ENCODE measurements around the gene BGLAP.
A peak's percentile ranks its signal among the peaks of the same experiment; 100 is the strongest.

The BGLAP gene

DNA sequence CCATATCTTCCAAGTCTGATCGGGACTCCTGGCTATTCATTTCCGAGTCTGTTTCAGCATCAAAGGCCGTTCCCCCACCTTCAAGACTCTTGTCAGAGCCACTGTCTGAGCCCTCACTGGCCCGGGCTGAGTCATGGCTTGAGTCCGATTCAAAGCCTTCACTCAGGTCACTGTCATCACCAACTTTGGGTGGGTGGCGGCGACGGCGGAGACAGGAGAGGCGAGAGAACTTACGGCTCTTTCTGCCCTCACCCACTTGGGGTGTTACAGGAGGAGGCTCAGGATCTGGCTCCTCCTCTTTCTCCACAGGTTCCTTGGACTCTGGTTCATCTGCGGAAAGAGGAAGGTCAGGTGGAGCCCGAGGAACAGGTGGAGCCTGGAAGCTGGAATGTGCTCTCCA lies 24.1 kb downstream of the BGLAP start:
- no peak for TF ChIP-seq CTCF (IDR thresholded peaks at IDR 0.05)

GRCh38 chr1:156268336-156268735 lies 26.4 kb downstream of the BGLAP start:
- TF ChIP-seq CTCF (IDR thresholded peaks at IDR 0.05) = no peak
- Histone ChIP-seq H3K27ac (no peak overlapping the region), H3K4me3 (no peak overlapping the region)
- DNase-seq (ENCODE audit: low spot score) = no peak

More for the DNA sequence above, 24.1 kb downstream of the BGLAP start:
- H3K4me3 ChIP-seq = no peak overlapping the region
- DNase-seq (ENCODE audit: low spot score) = no peak
- H3K27ac ChIP-seq = no peak overlapping the region

DNA sequence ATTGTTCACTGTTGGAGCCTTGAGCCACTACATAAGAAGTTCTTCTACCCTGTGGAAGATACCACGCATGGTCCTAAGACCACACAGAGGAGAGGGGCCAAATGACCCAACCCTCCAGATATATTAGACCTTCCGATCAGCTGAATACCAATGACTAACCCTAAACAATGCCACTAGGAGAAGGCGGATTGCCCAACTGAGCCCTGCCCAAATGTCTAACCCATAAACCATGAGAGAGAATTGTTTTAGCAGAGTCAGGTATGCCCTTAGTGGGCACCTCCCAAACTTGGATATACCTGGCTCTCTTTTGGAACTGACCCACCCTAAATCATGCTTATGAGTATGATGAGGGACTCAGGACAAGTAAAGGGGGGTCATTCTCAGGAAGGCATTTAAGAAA lies 28.3 kb downstream of the BGLAP start:
- no peak overlapping the region for H3K4me3 ChIP-seq
- no peak overlapping the region for H3K27ac ChIP-seq
- DNase-seq (ENCODE audit: low spot score) = no peak
- no peak for TF ChIP-seq CTCF (IDR thresholded peaks at IDR 0.05)

- no peak overlapping the region for H3K4me3 ChIP-seq
- no peak for DNase-seq (ENCODE audit: low spot score)
- TF ChIP-seq CTCF (IDR thresholded peaks at IDR 0.05) = no peak
- peak overlapping the region in 1 of 2 donors; percentile 51 for H3K27ac ChIP-seq
Measured at GRCh38 chr1:156276532-156276931, 34.5 kb downstream of the BGLAP start.

DNA sequence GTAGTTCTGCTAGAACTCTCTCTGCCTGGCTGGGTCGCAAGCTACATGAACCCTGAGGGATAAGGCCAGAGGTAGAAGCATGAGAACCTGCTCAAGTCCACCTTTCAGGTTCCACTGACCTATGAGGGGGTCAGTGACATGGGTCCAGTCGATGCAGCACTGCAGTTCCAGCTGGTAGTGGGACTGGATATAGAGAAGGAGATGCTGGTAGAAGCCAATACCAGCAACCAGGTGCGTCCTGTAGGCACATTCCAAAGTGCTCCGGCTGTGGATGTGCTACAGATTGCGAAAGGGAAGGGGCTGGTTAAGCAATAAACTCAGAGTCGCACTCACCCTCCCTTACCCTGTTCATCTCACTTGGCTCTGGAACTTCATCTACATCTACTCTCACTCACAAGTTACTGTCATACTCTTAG lies 35.0 kb downstream of the BGLAP start:
- Histone ChIP-seq H3K27ac (peak overlapping the region in 1 of 2 donors; percentile 51), H3K4me3 (no peak overlapping the region)
- TF ChIP-seq CTCF (IDR thresholded peaks at IDR 0.05) = no peak
- DNase-seq (ENCODE audit: low spot score) = no peak

DNA sequence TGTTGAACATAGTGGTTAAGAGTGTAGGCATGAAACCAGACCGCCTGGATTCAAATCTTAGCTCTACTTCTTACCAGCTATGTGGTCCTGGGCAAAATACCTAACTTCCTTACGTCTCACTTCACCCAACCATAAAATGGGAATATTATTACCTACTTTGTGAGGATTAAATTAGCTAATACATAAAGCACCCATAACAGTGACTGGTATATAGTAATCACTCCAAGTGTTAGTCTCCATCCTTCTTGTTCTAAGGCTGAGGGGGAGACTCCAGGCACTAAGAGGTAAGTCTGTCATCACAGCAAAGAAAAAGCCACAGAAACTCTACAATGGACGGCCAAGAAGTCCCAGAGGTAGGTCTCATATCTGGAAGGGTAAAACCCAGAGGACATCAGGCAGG lies 37.9 kb downstream of the BGLAP start:
- no peak overlapping the region for H3K27ac ChIP-seq
- no peak for TF ChIP-seq CTCF (IDR thresholded peaks at IDR 0.05)

DNA sequence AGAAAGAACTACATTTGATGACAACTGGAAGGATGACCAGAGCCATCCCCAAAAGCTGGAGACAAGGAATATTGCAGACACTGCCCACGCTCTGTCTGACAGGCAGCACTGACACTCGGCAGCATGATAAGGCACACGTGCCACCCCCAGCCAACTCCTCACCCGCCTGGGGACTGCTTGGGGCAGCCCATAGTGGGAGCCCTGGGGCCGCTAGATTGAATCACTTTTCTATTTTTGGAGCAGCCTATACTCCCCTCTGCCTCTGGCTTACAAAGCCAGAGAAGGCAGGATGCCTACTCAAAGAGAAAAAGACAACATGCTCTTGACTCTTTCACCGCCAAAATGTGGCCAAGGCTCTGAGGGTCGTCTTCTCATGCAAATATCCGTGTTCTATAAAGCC lies 39.3 kb downstream of the BGLAP start:
- DNase-seq (ENCODE audit: low spot score) = no peak
- Histone ChIP-seq H3K27ac (no peak overlapping the region), H3K4me3 (peak overlapping the region; percentile 89)
- no peak for TF ChIP-seq CTCF (IDR thresholded peaks at IDR 0.05)

More for the DNA sequence above, 37.9 kb downstream of the BGLAP start:
- DNase-seq (ENCODE audit: low spot score) = no peak
- no peak overlapping the region for H3K4me3 ChIP-seq
